Activated naive CD4-positive, alpha-beta T cell treated with anti-CD3 and anti-CD28 coated beads for 36 hours (primary cell): Measurements from ENCODE around the gene RPL35A. TPM values are rescaled to one million over a fixed set of nuclear protein-coding genes. Genes with fewer than 3 reads are reported as not detected.
A peak's percentile ranks its signal among the peaks of the same experiment; 100 is the strongest.
"Not testable (repeated sequence)": the region's sequence is repeated elsewhere in the genome, so short reads cannot be mapped to it uniquely, and the experiment has no call there.

Experiments used
- CTCF ChIA-PET: fragments of 350-600 bp; sonication (Branson Sonifier 250); formaldehyde crosslinking; loops from one replicate; lab custom pipeline; 2021; ENCODE audit warnings: antibody characterized with exemption; lab: Charles Lee
- DNase-seq: peaks from one replicate; pipeline ENCODE4 v3.0.0-alpha.2; 2020
- H3K27ac Mint-ChIP-seq: one replicate; pipeline ENCODE4 v1.8.0; 2021; ENCODE audit warnings: mild to moderate bottlenecking, mixed read lengths
- H3K27me3 Mint-ChIP-seq: one replicate; pipeline ENCODE4 v1.8.0; 2021; ENCODE audit warnings: low read depth, mixed read lengths
- H3K36me3 Mint-ChIP-seq: one replicate; pipeline ENCODE4 v1.8.0; 2021; ENCODE audit warnings: low read depth, mixed read lengths
- H3K4me1 Mint-ChIP-seq: one replicate; pipeline ENCODE4 v1.8.0; 2021; ENCODE audit warnings: low read depth, mixed read lengths
- H3K4me3 Mint-ChIP-seq: one replicate; pipeline ENCODE4 v1.8.0; 2021; ENCODE audit warnings: mild to moderate bottlenecking, moderate library complexity, mixed read lengths
- H3K9me3 Mint-ChIP-seq: one replicate; pipeline ENCODE4 v1.8.0; 2021; ENCODE audit warnings: mixed read lengths
- intact Hi-C: fragments of 100-400 bp; cut with micrococcal nuclease; formaldehyde crosslinking; loops from one replicate; pipeline ENCODE4 v1.15.1; 2023
- total RNA-seq, 2 experiments: library from RNA; stranded (reverse); gene quantifications; one replicate each; pipeline ENCODE4 v1.2.3, GENCODE V29; 2021

RPL35A gene
- total RNA-seq = 1,000 to 10,000 TPM; 1,826 to 1,852 TPM

DNA sequence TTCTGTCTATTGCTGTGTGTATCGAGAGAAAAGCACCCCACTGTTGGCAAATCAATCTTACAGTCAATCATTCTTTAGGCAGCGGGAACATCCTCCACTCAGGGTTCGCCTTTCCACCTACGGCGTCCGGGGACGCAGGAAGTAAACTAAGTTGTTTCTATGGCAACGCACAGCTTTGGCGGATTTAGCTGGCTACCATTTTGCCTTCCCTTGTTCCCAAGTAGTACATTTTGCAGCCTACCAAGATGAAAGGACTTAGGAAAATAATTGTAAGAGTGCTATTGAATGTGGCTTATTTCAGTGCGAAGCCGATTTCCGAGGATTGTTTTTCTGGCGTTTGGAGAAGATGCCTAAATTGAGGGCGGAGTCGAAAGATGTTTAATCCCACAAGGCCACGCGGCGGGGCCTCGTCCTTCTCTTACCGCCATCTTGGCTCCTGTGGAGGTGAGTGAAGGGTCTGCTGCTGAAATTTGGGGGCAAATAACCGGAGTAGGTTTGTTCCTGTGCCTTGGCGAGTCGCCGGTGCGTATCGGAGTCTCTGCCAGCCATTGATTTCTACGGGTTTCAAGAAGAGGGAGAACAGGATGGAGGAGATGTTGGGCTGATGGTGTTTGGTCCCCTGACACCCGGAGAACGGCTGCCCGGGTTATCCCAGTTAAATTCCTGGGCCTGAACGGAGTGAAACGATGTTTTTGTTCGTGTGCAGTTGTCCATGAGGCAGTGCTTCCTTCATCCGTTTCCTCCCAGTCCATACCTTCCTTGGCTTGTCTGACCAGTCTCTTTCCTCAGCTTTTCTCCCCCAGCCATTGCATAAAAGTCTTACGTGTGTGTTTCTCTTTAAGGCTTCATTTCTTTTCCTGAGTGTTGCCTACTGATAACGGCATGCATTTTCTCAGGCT, at the start of gene RPL35A:
TSS of gene RPL35A (plus strand) at position 413 of the 899 bp plus-strand sequence. CDS start 778 bp downstream, outside the sequence.
- Mint-ChIP-seq H3K27me3 (no peaks in the 10 kb centered on the region), H3K36me3 (peaks cover 46% of the 10 kb centered on the region), H3K4me1 (peaks cover 42% of the 10 kb centered on the region), H3K4me3 (peak within 1 kb of the TSS; percentile 94), H3K9me3 (no peaks in the 10 kb centered on the region), H3K27ac (peak within 1 kb of the TSS; percentile 99)
- intact Hi-C loops = loop anchor here (1.0 to 10.0 kb wide), 3 partner anchors 10 to 655 kb away; partner anchors contain the start of genes DLG1 and LMLN
- CTCF ChIA-PET = interaction anchor here (0.7 to 1.4 kb wide), 5 partner anchors 9 to 125 kb away, joined by 3 to 5 read pairs (median 4); a partner anchor contains a TSS
- DNase-seq = peak; percentile 88

DNA sequence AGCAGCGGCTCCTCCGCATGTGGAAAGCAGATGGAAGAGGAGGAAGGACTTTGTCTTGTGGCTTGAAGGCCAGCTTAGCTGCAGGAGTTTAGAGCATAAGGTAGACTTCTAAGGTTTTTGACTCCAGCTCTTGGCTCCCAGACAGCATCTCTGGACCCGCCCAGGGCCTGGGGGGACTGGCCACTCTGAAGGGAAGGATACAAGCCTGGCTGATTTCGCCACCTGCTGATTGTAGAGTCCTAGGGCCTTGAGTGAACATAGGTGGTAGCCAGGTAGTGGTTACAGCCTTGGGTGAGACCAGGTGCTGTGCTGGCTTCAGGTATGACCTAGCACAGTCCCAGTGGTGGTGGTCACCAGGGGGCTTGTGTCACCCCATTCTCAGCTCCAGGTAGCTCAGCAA, 48.4 kb upstream of the RPL35A start:
- no peak overlapping the region for H3K27ac Mint-ChIP-seq
- CTCF ChIA-PET = no interaction called here
- H3K4me3 Mint-ChIP-seq = no peak overlapping the region
- no peak for DNase-seq
- peaks cover 14% of the 10 kb centered on the region for H3K4me1 Mint-ChIP-seq
- no peaks in the 10 kb centered on the region for H3K9me3 Mint-ChIP-seq
- H3K27me3 Mint-ChIP-seq = no peaks in the 10 kb centered on the region
- H3K36me3 Mint-ChIP-seq = no peaks in the 10 kb centered on the region
- intact Hi-C loops = no loop called here

DNA sequence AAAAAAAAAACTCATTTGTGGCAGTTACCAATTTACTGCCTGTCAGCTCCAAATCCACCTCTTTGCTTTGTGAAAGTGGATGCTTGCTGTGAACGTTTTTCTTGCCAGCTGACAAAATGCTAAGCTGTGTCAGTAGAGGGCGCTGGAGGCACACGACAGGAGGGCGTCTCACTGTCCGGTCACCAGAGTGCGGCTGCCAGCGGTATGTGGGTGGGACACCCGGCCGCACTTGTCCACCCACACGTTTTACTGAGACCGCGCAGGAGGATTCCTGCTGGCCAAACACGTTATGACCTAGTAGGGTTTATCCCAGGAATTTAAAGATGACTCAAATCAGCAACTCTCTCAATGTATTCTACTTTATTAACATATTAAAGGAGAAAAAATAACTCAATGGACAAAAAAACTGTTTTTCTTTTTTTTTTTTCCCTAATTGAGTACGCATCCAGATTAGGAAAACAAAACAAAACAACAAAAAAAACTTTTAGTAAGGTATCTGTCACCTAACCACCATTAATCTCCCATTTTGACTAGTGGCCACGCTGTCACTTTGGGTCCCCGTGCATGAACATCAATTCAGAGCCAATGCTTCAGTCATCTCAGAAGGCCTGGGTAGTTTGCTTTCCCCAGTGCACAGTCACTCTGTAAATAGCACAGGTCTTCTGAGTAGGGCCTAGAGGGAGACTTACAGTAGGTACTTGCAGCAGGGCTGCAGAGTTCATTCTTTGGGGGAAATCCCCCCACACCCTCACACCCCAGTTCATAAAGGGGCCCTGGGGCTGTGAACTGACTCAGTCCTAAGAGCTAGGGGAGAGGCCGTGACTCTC, 43.8 kb upstream of the RPL35A start:
- peak overlapping the region; percentile 85 for H3K27ac Mint-ChIP-seq
- DNase-seq = peak; percentile 91
- no peaks in the 10 kb centered on the region for H3K9me3 Mint-ChIP-seq
- no peaks in the 10 kb centered on the region for H3K36me3 Mint-ChIP-seq
- CTCF ChIA-PET = interaction anchor here (0.6 to 1.7 kb wide), 31 partner anchors 9 to 1433 kb away, joined by 3 to 11 read pairs (median 4); no protein-coding TSS in a partner anchor
- peaks cover 24% of the 10 kb centered on the region for H3K4me1 Mint-ChIP-seq
- H3K27me3 Mint-ChIP-seq = no peaks in the 10 kb centered on the region
- no peak overlapping the region for H3K4me3 Mint-ChIP-seq
- intact Hi-C loops = loop anchor here (1.0 kb wide), 6 partner anchors 16 to 194 kb away; partner anchors contain the start of gene LMLN

DNA sequence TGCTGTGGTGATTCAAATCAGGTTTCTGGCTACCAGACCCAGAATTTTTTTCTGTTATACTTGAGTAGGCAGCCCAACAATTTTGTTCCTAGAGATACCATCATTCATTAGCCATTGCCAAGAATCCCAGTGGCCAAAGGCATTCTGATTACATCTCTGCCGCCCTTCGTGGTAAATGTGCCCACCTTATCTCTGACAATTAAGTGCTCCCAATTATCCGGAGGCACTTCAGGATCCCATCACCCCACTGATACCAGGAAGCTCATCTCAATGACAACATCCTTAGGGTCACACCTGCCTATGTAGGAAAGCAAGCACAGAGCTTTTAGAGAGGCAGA, 43.2 kb upstream of the RPL35A start:
- CTCF ChIA-PET = interaction anchor here (1.0 to 1.3 kb wide), 5 partner anchors 16 to 174 kb away, joined by 3 to 9 read pairs (median 3); no protein-coding TSS in a partner anchor
- no peaks in the 10 kb centered on the region for H3K27me3 Mint-ChIP-seq
- no peaks in the 10 kb centered on the region for H3K36me3 Mint-ChIP-seq
- intact Hi-C loops = loop anchor here (1.0 kb wide), 6 partner anchors 15 to 195 kb away; partner anchors contain the start of gene LMLN
- H3K9me3 Mint-ChIP-seq = no peaks in the 10 kb centered on the region
- DNase-seq = no peak
- peaks cover 24% of the 10 kb centered on the region for H3K4me1 Mint-ChIP-seq
- no peak overlapping the region for H3K4me3 Mint-ChIP-seq
- H3K27ac Mint-ChIP-seq = peak overlapping the region; percentile 50

- H3K36me3 Mint-ChIP-seq = no peaks in the 10 kb centered on the region
- no peak overlapping the region for H3K4me3 Mint-ChIP-seq
- peak overlapping the region; percentile 32 for H3K27ac Mint-ChIP-seq
- peaks cover 24% of the 10 kb centered on the region for H3K4me1 Mint-ChIP-seq
- DNase-seq = no peak
- H3K27me3 Mint-ChIP-seq = no peaks in the 10 kb centered on the region
- CTCF ChIA-PET = interaction anchor here (1.0 to 1.3 kb wide), 4 partner anchors 16 to 174 kb away, joined by 3 to 9 read pairs (median 6); no protein-coding TSS in a partner anchor
- no peaks in the 10 kb centered on the region for H3K9me3 Mint-ChIP-seq
- intact Hi-C loops = no loop called here
These were observed 42.8 kb upstream of the RPL35A start for GRCh38 chr3:197907196-197907595.

- H3K27ac Mint-ChIP-seq, H3K9me3 Mint-ChIP-seq, DNase-seq, CTCF ChIA-PET, H3K36me3 Mint-ChIP-seq, H3K27me3 Mint-ChIP-seq, H3K4me3 Mint-ChIP-seq, intact Hi-C loops: not testable (repeated sequence)
- H3K4me1 Mint-ChIP-seq = peaks cover 24% of the 10 kb centered on the region
These were observed 41.4 kb upstream of the RPL35A start for GRCh38 chr3:197908550-197908949.

GRCh38 chr3:197908957-197909701, 40.9 kb upstream of the RPL35A start:
- no peaks in the 10 kb centered on the region for H3K36me3 Mint-ChIP-seq
- H3K27ac Mint-ChIP-seq = no peak overlapping the region
- no peak overlapping the region for H3K4me3 Mint-ChIP-seq
- CTCF ChIA-PET = no interaction called here
- no peaks in the 10 kb centered on the region for H3K27me3 Mint-ChIP-seq
- intact Hi-C loops = no loop called here
- peaks cover 24% of the 10 kb centered on the region for H3K4me1 Mint-ChIP-seq
- DNase-seq = no peak
- H3K9me3 Mint-ChIP-seq = no peaks in the 10 kb centered on the region

DNA sequence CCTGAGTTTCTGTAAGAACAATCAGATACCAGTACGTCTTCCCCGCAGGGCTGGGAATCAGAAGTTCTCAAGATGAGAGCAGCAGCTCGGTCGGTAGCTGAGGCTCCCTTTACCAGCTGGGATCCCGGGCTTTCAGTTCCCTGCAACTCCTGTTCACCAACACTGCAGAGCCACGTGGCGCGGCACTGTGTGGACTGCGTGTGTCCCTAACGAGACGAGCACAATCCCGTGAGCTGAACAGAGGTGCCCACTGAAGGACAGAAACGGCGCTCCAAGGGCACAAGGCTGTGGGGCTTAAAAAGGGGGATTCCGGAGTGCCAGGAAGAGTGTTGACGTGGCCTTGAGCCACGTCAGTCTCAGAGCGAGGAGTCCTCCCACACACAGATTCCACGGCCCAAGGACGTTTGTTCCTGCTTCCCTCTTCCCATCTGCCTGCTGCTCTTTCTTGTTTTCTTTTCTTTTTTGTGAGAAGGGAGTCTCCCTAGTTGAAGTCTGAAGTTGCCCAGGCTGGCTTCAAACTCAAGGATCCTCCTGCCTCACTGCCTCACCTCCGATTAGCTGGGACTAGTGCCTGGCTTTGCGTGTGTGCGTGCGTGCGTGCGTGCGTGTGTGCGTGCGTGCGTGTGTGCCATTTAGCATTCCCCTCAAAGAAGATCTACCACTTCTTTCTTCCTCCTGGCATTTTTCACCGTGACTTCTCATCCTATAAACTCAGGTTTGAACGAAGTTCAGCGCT, 37.1 kb upstream of the RPL35A start:
- no peaks in the 10 kb centered on the region for H3K4me1 Mint-ChIP-seq
- H3K4me3 Mint-ChIP-seq = no peak overlapping the region
- CTCF ChIA-PET = interaction anchor here (0.6 kb wide), 1 partner anchor 31 kb away, joined by 3 read pairs; no protein-coding TSS in a partner anchor
- DNase-seq = no peak
- no peaks in the 10 kb centered on the region for H3K27me3 Mint-ChIP-seq
- intact Hi-C loops = no loop called here
- no peaks in the 10 kb centered on the region for H3K9me3 Mint-ChIP-seq
- H3K36me3 Mint-ChIP-seq = peaks cover 1% of the 10 kb centered on the region
- no peak overlapping the region for H3K27ac Mint-ChIP-seq

GRCh38 chr3:197913641-197914380, 36.2 kb upstream of the RPL35A start:
- DNase-seq = no peak
- Mint-ChIP-seq H3K27ac (no peak overlapping the region), H3K36me3 (peaks cover 1% of the 10 kb centered on the region), H3K4me1 (no peaks in the 10 kb centered on the region), H3K9me3 (no peaks in the 10 kb centered on the region), H3K4me3 (no peak overlapping the region), H3K27me3 (no peaks in the 10 kb centered on the region)
- intact Hi-C loops = no loop called here
- CTCF ChIA-PET = interaction anchor here (0.6 kb wide), 1 partner anchor 30 kb away, joined by 3 read pairs; no protein-coding TSS in a partner anchor

DNA sequence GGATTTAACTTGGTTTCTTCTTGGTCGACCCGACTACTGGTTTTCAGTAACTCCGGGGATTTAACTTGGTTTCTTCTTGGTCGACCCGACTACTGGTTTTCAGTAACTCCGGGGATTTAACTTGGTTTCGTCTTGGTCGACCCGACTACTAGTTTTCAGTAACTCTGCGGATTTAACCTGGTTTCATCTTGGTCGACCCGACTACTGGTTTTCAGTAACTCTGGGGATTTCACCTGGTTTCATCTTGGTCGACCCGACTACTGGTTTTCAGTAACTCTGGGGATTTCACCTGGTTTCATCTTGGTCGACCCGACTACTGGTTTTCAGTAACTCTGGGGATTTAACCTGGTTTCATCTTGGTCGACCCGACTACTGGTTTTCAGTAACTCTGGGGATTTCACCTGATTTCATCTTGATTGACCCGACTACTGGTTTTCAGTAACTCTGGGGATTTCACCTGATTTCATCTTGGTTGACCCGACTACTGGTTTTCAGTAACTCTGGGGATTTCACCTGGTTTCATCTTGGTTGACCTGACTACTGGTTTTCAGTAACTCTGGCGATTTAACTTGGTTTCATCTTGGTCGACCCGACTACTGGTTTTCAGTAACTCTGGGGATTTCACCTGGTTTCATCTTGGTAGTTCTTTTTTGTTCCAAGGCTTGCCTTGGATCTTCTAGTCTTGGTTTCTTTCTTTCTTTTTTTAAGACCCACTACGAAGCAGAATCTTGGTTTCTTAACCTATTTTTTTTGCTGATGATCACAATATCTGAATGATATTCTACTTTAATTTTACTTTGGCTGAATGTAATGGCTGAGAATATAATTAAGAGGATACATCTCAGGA, 28.3 kb upstream of the RPL35A start:
- H3K36me3 Mint-ChIP-seq, H3K4me3 Mint-ChIP-seq, H3K9me3 Mint-ChIP-seq, H3K27me3 Mint-ChIP-seq, H3K4me1 Mint-ChIP-seq, CTCF ChIA-PET: not testable (repeated sequence)
- H3K27ac Mint-ChIP-seq = peak overlapping the region; percentile 60
- DNase-seq = peak; percentile 20
- intact Hi-C loops = loop anchor here (1.0 kb wide), 1 partner anchor 15 kb away; no protein-coding TSS in a partner anchor
